Measurements from ENCODE around the gene PITPNC1.
A peak's percentile ranks its signal among the peaks of the same experiment; 100 is the strongest.

The PITPNC1 gene

GRCh38 chr17:67658265-67658664 is 281.2 kb downstream of the PITPNC1 start:
- no peak for DNase-seq

GRCh38 chr17:67659028-67659427 is 281.9 kb downstream of the PITPNC1 start:
- DNase-seq, result no peak

GRCh38 chr17:67662712-67663111 is 285.6 kb downstream of the PITPNC1 start:
- no peak for DNase-seq

GRCh38 chr17:67663457-67663856 is 286.4 kb downstream of the PITPNC1 start:
- DNase-seq, result no peak

GRCh38 chr17:67666028-67666427 is 288.9 kb downstream of the PITPNC1 start:
- no peak for DNase-seq

- no peak for DNase-seq
Observed at GRCh38 chr17:67666710-67667109, 289.6 kb downstream of the PITPNC1 start.

- DNase-seq, result no peak
Observed at GRCh38 chr17:67671493-67671892, 294.4 kb downstream of the PITPNC1 start.

GRCh38 chr17:67672592-67673335 is 295.7 kb downstream of the PITPNC1 start:
- DNase-seq, result no peak

GRCh38 chr17:67675481-67675880 is 298.4 kb downstream of the PITPNC1 start:
- no peak for DNase-seq

GRCh38 chr17:67676305-67676704 is 299.2 kb downstream of the PITPNC1 start:
- DNase-seq, result no peak

GRCh38 chr17:67678414-67678813 is 301.3 kb downstream of the PITPNC1 start:
- DNase-seq, result no peak

GRCh38 chr17:67679225-67679624 is 302.1 kb downstream of the PITPNC1 start:
- DNase-seq, result no peak

- DNase-seq, result no peak
Observed at GRCh38 chr17:67679721-67680120, 302.6 kb downstream of the PITPNC1 start.

- no peak for DNase-seq
Observed at GRCh38 chr17:67680445-67681224, 303.6 kb downstream of the PITPNC1 start.

- DNase-seq, result no peak
Observed at GRCh38 chr17:67682196-67682595, 305.1 kb downstream of the PITPNC1 start.

GRCh38 chr17:67685351-67685750 is 308.3 kb downstream of the PITPNC1 start:
- no peak for DNase-seq

- no peak for DNase-seq
Observed at GRCh38 chr17:67686241-67686640, 309.2 kb downstream of the PITPNC1 start.

- no peak for DNase-seq
Observed at GRCh38 chr17:67687511-67687910, 310.4 kb downstream of the PITPNC1 start.

- peak; percentile 21 for DNase-seq
Observed at GRCh38 chr17:67689534-67690177, 312.6 kb downstream of the PITPNC1 start.

- DNase-seq, result no peak
Observed at GRCh38 chr17:67693811-67694210, 316.7 kb downstream of the PITPNC1 start.

GRCh38 chr17:67696347-67696746 is 319.3 kb downstream of the PITPNC1 start:
- DNase-seq, result no peak

- no peak for DNase-seq
Observed at GRCh38 chr17:67696853-67697498, 319.9 kb downstream of the PITPNC1 start.

GRCh38 chr17:67700037-67700724 is 323.1 kb downstream of the PITPNC1 start:
- no peak for DNase-seq

Measured in effector CD8-positive, alpha-beta T cell (primary cell).